HG03103 (cell line): ENCODE data around the gene NAXD.
"Not testable (repeated sequence)": the region's sequence is repeated elsewhere in the genome, so short reads cannot be mapped to it uniquely, and the experiment has no call there.

Experiments
- ATAC-seq: cut with Tn5 transposase; IDR thresholded peaks from one replicate; pipeline ENCODE4 v1.9.1; 2021; ENCODE audit warnings: low read depth; ENCODE audit not compliant: unreplicated experiment

NAXD gene

DNA sequence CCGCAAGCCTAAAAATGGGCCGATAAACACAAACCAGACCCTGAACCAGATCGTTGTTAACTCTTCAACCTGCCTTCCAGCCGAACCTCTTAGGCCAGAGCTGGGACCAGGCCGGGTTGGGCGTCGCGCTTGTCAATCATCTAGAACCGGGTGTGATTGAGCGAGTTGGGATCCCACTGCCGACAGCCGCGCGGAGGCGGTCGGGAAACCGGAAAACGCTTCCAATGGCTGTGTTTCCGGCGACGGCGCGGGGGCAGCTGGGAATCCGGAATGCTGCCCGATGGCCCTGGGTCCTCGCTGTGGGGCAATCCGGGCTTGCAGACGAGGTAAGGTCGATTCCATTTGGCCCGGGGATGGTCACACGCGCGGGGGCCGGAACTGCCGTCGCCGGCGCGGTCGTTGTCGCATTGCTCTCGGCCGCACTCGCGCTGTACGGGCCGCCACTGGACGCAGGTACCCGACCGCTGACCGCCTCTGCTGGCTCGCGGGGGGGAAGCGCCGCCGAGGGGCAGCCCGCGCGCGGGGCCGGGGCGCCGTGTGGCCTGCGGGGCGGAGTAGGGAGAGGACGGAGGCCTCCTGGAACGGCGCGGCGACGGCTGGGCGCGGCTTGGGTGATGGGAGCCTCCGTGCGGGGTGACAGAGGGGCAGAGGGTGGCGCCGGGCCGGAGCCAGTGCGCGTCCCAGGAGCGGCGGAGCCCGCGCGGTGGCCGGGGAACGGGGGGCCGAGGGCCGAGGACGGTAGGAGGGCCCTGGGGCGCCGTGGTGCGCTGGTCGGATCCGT is at the start of gene NAXD:
Gene NAXD (plus strand): TSS at position 224 of the 781 bp plus-strand sequence. CDS start 57 bp downstream, at position 281.
- ATAC-seq = peak; percentile 66

DNA sequence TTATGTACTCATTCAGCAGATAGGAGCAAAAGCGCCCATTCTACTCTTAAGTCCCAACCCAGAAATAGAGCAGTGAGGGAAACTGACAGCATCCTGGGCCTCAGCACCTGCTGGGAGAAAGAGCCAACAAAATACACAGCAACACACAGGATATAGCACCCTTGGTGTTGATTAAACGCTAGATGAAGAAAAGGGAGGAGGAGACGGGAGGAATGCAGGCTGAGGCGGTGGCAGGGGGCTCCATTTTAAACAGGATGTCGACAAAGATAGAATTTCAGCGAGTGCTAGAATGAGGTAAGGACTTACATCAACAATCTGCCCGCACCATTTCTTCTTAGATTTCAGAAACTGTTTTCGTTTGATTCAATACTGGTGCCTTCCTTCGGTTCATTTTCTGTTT is 49.2 kb upstream of the NAXD start:
- no peak for ATAC-seq

DNA sequence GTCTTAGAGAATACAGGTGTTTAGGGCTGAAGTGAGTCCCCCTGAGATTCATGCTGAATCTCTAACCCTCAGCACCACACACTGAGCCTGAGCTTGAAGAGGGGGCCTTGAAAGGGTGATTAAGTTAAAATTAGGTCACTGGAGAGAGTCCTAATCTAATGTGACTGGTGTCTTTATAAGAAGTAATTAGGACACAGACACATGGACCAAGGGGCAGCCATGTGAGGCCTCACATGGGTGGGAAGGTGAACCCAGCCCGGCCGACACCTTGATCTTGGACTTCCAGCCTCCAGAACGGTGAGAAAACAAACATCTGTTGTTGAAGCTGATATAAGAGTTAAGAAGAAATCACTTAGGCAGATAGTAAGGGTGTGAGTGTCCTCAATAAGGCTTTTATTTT is 46.7 kb upstream of the NAXD start:
- ATAC-seq = no peak

DNA sequence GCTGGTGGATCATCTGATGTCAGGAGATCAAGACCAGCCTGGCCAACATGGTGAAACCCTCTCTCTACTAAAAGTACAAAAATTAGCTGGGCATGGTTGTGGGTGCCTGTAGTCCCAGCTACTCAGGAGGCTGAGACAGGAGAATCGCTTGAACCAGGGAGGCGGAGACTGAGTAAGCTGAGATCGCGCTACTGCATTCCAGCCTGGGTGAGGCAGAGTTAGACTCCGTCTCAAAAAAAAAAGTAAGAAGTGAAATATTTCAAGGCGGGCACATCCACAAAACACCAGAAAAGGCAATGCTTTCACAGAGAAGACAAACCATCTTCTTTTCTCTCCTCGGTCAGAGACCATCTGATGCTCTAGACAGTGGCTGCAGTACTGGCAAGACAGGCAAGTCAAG is 45.4 kb upstream of the NAXD start:
- ATAC-seq = not testable (repeated sequence)

DNA sequence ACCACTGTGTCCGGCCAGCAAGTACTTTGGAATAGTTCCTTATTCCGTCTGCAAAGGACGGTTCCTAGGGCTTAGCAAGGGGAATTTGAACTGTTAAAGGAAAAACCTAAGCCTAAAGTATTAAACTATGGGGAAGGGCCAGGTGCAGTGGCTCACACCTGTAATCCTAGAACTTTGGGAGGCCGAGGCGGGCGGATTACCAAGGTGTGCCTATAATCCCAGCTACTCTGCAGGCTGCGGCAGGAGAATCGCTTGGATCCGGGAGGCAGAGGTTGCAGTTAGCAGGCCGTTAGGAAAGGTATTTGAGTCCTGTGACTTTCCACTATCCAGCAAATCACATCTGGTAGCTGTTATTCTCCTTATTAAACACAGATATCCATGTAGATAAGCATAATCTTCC is 44.5 kb upstream of the NAXD start:
- no peak for ATAC-seq

DNA sequence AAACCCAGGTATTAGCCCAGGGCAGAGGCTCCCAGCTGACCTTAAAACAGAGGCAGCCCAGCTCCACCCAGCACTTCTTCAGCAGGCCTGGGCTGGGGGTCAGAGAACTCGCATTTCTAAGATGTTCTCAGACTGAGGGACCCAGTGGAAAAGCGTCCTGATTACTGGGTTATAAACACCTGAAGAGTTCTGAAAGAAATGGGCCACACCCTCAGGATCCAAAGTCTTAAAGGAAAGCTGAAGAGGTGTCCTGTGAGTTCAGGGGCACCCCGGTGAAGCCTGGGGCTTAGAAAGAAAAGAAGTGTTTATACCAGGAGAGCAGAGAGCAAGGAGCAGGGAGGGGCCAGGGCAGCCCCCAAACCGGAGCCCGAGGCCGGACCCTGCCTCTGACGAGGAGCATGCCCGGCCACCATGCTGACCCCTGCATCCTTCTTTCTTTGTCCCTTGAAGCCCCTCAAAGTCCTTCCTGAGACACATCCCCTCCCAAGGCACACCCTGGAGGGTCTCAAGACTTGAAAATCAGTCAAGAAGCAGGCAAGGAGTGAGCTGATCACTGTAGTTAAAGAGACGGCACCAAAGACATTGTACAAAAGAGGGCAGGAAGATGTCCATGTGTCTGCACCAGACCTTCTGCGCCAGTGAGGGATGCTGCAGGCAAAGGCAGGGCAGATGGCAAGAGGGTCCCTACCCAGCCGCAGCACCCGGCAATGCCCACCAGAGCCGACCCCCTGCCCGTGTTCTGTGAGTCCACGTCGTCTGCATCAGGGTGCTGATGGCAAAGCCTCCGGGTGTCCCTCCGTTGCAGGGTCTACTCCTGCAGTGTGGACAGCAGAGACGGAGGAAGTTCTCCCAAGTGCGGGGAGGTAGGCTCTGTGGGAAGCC is 43.2 kb upstream of the NAXD start:
- ATAC-seq = no peak

DNA sequence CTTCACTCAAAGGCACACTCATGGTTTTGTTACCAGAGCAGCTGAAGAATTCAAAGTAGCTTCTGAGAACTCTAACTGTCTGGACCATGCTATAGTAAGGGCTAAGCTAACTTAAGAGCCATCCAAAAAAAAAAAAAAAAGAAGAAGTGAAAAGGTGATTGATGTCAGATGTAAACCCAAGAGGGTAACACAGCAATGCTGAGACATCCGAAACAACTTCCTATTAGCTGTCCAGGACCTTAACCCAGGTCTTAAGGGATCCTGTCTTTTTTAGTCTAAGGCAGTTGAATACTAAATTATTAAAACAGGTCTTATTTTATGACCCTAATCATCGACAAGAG is 42.6 kb upstream of the NAXD start:
- no peak for ATAC-seq

DNA sequence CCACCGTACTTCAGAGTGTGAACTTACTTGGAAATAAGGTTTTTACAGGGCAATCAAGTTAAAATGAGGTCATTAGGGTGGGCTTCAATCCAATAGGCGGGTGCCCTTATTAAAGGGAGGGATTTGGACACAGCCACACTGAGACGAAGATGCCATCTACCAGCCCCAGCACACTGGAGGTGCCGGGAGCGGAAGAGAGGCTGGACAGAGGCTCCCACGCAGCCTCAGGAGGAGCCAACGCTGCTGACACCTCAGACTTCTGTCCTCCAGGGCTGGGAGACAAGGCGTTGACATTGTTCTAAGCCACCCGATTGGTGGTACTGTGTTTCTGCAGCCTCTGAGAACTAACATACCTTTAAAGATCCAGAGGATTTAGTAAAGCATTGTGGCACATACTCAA is 41.2 kb upstream of the NAXD start:
- ATAC-seq = no peak

DNA sequence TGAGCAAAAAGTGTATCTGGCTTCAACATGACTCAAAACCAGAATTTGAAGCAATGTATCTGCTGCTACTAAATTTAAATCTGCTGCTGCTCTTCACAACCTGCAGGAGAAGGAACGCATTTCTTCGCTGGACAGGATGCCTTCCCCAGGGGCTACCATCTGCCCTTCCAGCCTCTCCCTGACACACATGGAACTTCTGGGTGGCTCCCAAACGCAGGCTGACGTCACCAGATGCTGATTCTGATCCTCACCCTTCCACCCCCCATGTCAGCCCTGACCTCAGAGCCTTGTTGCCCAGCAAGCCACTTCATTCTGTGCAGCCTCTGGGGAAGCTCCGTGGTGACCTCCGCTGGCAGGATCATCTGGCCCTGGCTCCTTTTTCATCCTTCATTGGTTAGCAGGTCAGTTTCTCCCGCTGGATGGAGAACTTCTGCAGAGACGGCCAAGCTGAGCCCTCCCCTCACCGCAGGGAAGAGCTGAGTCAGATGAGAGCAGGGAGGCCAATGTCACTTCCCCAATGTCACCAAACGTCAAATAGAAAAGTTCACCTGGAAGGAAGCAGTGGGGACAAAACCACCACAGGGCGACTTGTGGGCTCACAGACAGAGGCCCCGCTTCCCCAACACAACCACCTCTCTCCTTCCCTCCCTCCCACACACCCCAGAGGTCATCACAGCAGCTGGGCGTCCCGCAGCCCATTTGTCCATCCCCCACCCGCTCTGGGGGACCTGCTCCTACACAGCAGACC is 39.8 kb upstream of the NAXD start:
- peak; percentile 87 for ATAC-seq

DNA sequence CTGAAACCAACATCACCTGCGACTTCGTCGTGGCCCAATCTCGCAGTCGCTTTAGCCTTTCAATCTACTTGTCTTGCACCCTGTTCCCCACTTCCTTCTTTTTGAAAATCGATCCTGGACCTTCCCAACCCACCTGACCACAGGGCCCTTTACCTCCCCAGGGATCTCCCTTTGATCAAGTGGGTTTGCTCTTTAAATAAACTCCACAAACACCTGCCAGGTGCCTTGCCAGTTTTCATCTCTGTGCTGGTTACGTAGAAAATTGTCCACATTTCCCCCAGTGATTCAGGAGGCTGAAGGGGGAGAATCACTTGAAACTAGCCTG is 39.3 kb upstream of the NAXD start:
- no peak for ATAC-seq

DNA sequence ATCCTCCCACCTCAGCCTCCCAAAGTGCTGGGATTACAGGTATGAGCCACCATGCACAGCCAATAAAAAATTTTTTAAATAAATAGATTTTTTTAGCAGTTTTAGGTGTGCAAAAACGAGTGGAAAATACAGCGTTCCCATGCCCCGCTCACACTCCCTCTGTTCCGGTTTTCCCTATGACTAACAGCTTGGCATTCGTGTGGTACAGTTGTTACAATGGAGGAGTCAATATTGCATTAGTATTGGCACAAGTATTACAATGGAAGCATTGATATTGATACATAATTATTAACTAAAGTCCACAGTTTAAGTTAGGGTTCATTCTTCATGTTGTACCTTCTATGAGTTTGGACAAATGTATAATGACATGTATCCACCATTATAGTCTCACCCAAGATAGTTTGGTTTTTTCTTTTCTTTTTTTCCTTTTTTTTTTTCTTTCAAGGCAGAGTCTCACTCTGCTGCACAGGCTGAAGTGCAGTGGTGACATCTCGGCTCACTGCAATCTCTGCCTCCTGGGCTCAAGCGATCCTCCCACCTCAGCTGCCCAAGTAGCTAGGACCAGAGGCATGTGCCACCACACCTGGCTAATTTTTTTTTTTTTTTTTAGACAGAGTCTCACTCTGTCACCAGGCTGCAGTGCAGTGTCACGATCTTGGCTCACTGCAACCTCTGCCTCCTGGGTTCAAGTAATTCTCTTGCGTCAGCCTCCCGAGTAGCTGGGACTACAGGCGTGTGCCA is 38.4 kb upstream of the NAXD start:
- no peak for ATAC-seq

DNA sequence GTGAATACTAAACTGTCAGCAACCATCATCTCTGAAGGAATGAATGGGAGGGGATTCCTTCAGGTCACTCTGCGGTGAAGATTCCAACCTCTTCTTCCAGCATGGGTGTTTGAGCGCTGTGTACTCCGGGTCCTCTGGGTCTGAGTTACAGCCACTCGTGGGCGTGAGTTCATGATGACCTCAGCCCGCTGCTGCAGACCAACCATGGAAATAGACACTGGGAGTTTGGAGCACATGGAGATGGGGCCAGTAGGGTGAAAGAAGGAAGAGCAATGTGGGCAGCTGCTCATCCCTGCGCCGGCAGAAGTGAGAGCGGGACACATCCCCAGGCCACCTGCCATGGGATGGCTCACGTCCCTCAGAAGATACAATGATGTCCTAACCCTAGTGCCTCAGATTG is 37.0 kb upstream of the NAXD start:
- ATAC-seq = no peak

DNA sequence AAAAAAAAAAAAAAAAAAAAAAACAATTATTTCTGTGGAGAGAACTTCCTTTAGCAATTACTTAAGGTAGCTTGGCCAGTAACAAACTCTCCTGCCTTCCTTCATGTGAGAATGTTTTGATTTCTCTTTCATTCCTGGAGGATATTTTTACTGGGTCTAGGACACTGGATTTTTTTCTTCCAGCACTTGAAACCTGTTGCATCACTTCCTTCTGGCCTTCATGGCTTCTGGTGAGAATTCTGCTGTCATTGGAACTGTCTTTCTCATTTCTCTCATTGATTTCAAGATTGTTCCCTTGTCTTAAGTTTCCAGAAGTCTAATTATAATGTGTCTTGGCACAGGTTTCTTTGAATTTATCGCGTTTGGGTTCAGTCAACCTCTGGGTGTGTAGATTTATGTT is 34.5 kb upstream of the NAXD start:
- ATAC-seq = no peak

DNA sequence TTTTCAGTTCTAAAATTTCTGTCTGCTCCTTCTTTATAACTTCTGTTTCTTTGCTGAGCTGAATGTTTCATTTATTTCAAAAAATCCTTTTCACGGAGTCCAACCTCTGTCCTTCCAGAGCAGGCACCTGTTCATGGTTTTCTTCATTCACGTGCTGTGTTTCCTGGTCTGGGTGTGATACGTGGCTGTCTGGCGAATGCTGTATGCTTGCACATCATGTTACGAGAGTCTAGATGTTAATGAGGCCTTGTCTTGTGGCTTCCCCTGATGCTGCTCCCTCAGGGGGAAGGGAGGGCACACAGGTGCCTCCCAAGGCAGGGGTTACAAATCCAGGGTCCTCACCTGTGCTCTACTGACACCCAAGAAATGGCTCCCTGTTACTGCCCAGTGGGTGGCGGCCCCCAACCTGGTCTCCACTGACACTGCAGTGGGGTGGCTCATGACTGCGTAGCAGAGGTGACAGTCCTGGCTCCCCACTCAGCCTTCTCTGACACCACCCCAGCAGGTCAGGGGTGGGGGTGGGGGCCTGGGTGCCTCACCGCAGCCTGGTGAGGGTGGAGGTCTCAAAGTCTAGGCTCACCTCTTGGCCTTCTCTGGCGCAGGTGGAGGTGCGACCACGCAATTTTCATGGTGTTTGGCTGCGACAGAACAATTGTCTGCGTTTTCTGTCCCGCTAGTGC is 33.7 kb upstream of the NAXD start:
- no peak for ATAC-seq

DNA sequence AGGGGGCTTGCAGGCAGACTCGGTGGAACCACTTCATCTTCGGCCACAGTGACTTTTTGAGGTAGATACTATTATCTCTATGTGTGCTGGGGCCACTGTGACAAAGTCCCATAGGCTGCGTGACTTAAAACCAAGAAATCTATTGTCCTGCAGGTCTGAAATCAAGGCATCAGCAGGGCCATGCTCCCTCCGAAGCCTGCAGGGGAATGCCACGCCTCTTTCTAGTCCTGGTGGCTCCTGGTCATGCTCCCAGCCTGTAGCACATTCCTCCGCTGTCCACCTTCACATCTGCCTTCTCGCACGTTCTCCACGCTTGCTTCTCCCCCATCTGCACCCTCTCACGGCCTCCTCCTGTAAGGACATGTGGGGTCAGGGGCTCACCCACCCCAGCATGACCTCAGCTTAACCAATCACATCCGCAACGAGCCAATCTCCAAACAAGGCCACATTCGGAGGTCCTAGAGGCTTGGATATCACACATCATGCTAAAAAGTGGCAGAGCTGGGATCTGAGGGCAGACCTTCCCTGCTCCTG is 32.9 kb upstream of the NAXD start:
- ATAC-seq = no peak

DNA sequence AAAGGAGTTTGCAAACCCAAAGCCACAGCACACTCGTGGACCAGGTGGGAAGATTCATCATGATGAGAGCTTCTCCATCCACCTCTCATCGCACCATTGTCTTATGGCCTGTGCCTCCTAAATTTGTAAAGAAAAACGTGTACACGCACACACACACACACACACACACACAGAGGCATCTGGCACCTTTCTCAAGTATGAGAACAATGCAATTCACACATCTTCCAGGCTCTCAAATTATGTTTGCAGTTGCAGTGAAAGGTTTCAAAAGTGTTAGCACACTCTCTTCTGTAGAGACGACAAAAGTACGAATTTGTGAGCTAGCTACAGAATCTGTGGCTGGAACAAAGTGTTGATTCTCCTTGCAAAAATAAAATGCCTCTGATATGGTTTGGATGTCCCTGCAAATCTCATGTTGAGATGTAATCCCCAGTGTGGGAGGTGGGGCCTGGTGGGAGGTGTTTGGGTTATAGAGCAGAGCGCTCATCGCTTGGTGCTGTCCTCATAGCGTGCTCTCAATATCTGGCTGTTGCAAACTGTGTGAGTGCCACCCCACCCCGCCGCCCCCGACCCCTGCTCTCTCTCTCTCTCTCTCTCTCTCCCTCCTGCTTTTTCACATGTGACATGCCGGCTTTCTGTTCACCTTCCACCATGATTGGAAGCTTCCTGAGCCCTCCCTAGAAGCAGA is 32.0 kb upstream of the NAXD start:
- ATAC-seq = no peak

DNA sequence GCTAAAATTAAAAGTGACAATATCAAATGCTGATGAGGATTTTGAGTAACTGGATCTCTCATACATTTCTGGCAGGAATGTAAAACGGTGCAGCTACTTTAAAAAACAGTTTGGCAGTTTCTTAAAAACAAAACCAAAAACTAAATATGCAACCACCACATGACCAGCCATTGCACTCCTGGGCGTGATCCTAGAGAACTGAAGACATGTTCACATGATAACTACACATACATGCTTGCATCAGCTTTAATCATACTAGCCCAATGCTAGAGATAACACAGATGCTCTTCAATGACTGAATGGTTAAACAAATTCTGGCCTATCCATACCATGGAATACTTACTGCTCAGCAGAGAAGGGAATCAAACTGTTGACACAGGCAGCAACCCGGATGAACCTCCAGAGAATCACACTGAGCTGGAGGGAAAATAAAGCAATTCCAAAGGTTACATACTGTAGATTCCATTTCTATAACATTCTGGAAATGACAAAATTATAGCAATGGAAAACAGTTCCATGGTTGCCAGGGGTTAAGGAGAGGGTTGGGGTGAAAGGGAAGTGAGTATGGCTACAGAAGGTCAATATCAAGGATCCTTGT is 25.5 kb upstream of the NAXD start:
- ATAC-seq = no peak

DNA sequence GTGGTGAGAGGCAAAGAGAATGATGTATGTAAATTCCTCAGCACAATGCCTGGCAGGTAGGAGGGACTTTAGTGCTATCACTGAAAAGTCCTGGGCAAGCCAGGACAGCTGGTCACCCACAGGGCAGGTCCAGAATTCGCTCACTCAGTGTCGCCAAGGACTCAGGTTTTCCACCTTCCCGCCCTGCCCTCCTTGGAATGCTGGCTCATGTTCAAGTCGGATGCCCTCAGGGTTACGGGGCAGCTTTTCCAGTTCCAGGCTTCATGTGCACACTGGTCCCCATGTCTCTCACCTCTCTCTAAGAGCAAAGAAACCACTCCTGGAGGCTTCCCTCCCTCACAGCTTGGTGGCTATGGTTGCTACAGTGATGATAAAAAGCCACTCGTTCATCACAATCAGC is 24.8 kb upstream of the NAXD start:
- no peak for ATAC-seq

DNA sequence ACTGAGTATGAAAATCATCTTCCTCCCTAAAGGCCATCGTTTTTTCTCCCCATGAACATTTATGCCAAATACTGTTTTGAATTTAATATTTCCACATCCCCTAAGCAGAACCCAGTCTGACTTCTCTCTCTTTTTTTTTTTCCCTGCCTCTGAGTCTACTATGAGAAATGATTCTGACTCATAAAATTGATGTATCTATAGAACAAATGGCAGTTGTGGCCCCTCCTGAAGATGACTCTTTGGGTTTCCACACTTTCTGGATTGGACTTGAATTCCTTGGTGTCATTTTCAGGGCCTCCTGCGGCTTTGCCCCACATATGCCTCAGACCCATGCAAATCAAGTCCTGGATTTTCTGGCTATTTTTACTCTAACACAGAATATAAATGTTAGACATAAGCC is 22.7 kb upstream of the NAXD start:
- no peak for ATAC-seq
